HG03439 (cell line): ENCODE results near the gene ZNF576.
"Not testable (repeated sequence)": the region's sequence is repeated elsewhere in the genome, so short reads cannot be mapped to it uniquely, and the experiment has no call there.

ENCODE experiments used
- ATAC-seq: cut with Tn5 transposase; IDR thresholded peaks from one replicate; pipeline ENCODE4 v1.9.1; 2021; ENCODE audit warnings: mild to moderate bottlenecking, moderate library complexity; ENCODE audit not compliant: unreplicated experiment

The ZNF576 gene

DNA sequence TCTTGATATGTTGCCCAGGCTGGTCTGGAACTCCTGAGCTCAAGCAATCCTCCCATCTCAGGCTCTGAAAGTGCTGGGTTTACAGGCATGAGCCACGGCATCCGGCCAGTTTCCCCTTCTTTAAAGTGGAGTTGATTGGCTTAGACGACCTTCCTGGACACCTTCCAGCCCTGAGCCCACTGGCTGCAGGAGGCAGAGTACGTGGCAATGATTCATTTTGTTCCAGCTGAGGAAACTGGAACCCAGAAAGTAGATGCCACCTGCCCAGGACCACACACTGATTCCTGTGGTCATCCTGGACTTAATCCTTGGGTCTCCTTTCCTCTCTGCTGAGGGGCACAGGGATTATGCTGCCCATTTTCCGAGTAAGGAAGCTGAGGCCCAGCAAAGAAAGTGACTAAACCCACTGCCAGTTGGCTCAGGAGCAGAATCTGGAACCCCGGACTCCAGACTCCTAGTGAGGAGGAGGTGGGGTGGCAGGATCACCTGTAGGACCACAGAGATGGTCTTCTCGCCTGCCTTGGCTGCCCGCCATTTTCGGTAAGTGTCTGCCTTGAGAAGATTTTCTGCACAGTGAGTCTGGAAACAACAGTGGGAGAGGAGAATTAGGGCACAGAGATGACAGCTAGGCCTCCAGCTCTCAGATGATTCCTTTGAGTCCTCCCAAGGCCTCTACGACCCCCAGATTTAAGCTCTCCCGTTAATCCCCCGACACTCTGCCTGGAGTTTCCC, 21.8 kb upstream of the ZNF576 start:
- no peak for ATAC-seq

DNA sequence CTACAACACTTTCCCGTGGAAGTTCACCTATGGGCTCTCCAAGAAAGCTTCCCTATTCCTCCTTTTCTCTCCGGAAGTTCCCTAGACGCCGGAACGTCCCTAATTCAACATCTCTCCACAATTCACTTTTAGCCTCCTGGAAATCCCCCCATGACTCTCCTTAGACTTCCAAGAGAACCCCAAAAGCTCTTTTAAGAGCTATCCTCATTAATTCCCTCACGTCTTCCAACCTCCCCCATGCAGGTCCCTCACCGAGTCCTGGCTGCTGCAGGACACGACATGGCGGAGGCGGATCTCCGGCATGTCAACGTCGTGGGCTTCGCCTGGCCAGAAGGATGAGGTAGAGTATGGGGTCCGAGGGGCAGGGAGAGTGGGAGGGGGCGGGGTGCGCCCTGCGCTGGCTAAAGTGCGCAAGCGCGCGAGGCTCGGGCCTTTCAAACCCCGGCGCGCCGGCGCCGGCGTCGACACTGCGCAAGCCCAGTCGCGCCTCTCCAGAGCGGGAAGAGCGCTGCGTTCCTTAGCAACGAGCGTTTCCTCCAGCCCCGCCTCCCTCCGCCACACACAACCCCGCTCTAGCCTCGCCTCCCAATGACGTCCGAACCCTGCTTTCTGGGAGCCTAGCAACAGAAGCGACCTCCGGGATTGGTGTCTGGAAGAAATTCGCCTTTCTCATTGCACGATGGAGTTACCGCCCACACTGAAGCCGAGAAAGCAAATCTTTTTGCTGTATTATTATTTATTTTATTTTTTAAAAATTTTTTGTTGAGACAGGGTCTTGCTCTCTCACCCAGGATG, 21.0 kb upstream of the ZNF576 start, which contains the start of the genes PINLYP and XRCC1:
TSS of gene PINLYP (plus strand) at position 646 of the 795 bp plus-strand sequence. CDS start 1,391 bp downstream, outside the sequence.
TSS of gene XRCC1 (minus strand) at position 372 of the 795 bp plus-strand sequence. CDS start at position 303, 69 bp downstream.
- ATAC-seq = peak; percentile 93

DNA sequence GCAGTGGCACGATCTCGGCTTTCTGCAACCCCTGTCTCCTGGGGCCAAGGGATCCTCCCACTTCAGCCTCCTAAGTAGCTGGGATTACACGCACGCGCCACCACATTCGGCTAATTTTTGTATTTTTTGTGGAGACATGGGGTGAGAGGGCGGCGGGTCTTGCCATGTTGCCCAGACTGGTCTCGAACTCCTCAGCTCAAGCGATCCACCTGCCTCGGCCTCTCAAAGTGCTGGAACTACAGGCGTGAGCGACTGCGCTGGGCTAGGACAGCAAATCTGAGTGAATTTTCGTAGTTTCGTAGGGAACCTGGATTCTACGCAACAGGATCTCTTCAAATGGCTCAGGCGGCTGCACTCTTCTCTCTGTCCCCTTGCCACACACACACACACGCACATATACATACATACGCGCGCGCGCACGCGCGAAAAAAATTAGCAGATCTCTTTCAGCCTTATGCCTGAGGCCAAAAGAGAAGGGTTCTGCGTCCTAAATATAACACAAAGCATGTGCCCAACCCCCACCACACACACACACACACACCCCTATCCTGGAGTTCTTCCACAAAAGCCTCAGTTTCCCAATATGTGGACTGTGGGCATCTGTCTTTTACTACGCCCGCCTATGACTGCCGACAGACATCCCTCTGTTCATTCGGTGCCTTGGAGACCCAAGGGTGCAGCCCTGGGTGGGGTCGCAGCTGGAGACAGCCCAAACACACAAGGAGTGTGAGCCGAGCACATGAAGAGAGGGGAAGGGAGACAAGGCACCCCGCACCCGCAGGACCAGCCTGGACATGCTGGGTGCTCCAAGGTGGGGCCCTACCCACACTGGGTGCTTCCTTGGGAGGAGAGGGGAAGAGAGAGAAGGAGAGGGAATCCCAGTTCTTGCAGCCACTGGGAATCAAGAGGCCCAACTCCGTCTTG, 20.2 kb upstream of the ZNF576 start:
- peak; percentile 5 for ATAC-seq

DNA sequence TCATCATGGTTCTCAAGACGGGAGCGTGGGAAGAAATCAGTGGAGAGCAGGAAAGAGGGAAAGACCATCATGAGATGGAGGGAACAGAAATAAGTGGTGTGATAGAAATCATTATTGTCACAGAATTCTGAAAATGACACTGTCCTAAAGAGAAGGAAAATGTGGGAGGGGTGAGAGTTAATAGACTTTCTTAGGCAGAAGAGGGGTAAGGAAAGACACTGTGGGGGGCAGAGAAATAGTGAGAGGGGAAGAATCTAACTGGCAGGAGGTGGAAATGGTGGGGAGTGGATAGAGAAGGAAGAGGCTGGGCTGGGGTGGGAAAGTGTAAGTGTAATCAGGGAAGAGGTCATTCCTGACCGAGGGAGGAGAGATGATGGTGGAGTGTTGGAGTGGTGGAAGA, 17.6 kb upstream of the ZNF576 start:
- no peak for ATAC-seq

DNA sequence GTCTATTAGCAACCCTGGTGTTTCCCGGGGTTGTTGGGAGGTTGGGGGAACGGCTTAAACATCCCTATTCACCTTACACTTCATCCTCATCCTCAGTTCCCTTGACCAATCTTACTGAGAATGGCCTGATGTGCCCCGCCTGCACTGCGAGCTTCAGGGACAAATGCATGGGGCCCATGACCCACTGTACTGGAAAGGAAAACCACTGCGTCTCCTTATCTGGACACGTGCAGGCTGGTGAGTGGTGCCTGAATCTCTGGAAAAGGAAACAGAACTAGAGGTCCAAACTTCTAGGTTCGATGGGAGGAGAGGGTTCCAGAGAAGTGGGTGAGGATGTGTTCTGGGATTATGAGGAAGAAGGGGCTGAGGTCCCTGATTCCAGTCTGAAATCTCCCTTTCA, 14.9 kb upstream of the ZNF576 start:
- ATAC-seq = no peak

DNA sequence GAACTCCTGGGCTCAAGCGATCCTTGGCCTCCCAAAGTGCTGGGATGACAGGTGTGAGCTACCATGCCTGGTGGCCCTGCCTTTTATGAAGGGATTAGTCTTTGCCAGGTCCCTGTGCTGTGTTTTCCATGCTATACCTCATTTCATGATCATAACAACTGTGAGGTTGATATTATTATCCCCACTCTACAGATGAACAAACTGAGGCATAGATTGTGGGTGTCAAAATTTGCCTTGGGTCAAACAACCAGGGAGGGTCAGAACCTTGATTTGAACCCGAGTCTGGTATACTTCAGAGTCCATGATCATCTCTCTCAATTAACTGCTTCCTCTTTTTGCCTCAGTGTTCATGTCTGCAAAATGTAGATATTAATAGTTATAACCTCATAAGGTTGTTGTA, 13.9 kb upstream of the ZNF576 start:
- ATAC-seq = no peak

DNA sequence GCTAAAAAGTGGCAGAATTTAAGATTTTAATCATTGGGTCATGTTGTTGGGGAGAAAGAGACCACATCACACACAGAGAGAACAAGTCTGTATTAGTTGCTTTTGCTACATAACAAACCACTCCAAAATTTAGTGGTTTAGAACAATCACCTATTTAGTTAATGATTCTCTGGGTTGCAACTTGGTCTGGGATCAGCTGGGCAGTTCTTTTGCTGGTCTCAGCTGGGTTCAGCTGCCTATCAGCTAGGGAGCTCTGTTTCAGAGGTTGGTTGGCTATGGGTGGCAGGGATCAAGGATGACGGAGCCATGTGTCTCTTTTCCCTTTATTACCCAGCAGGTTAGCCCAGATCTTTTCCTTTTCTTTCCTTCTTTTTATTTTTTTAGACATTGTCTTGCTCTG, 11.9 kb upstream of the ZNF576 start:
- ATAC-seq = no peak

DNA sequence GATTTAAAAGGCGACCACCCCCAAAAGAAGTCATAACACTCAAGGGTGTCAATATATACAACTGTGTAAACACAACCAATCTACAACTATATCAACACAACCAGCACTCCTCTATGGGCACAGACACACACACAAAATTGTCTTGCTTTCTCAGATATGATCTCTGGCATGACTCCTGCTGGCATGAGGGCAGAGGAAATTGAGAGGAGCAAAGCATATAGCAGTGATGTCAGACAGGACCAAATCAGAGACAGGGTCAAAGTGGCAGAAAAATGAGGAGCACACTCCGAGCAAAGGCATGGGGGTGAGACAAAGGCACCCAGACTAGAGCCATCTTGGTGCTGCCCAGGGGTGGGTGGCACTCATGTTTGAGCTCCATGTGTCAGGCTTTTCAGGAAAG, 10.0 kb upstream of the ZNF576 start:
- no peak for ATAC-seq

DNA sequence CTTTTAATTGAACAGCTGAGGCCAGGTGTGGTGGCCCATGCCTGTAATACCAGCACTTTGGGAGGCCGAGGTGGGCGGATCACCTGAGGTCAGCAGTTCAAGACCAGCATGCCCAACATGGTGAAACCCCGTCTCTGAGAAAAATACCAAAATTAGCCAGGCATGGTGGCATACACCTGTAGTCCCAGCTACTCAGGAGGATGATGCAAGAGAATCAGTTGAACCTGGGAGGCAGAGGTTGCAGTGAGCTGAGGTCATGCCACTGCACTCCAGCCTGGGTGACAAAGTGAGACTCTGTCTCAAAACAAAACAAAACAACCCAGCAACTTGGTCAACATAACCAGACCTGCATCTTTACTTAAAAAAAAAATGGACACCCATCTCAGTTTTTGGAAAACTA, 9.4 kb upstream of the ZNF576 start:
- not testable (repeated sequence) for ATAC-seq

DNA sequence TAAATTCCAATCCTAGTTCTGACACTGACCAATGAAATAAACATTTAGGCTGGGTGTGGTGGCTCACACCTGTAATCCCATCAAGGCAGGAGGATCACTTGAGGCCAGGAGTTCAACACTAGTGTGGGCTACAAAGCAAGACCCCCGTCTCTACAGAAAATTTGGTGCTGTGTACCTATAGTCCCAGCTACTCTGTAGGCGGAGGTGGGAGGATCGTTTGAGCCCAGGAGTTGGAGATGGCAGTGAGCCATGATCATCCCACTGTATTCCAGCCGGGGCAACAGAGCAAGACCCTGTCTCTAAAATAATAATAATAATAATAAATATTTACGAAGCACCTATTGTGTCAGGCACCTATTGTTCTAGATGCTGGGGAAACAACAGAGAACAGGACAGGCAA, 7.1 kb upstream of the ZNF576 start:
- ATAC-seq = no peak

DNA sequence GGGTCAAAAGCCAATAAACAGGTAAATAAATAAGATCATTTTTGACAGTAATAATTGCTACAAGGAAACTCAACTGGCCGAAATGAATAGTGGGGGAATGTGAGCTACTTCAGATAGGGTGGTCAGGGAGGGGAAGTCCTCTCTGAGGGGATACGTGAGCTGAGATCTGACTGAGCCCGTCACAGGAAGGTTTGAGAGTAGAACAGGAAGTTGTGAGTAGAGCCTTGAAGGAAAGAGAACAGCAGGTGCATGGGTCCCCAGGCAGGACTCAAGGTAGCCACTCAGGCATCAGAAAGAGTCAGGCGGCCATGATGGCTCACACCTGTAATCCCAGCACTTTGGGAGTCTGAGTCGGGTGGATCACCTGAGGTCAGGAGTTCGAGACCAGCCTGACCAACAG, 6.7 kb upstream of the ZNF576 start:
- ATAC-seq = no peak

DNA sequence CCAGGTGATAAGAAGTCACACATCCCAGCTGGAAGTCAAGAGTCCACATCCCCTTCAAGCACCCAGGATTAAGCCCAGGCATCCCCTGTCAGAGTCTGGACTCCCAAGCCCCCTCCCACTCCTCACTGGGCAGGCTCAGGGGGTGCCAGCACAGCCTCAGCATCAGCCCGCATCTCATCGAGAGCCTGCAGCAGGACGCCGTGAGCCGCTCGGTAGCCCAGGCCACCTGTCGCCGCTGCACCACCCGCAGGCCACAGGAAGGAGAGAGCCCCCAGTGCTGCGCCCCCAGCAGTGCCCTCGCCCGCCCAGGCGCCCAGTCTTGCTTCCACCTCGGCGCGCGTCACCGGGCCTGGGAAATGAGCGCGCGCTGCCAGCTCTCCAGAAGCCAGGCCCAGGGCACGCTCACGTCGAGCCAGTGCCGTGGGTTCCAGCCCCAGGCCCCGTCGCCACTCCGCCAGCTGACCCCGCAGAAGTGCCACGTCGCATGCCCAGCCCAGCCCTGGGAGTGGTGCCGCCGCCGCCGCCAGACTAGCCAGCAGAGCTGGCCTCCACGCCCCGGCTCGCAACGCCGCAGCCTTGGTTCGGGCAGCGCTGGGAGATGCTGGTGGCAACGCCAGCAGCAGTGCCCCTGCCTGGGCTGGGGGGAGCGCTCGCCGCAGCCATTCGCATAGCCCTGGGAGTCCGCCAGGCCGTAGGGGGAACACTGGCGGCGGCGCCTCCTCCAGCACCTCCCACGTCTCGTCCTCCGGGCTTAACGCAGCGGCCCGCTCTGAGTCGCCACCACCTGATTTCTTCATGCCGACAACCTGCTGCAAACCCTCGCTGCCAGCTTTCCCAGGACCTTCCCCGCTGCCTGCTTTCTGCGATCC, 4.3 kb upstream of the ZNF576 start:
- no peak for ATAC-seq

DNA sequence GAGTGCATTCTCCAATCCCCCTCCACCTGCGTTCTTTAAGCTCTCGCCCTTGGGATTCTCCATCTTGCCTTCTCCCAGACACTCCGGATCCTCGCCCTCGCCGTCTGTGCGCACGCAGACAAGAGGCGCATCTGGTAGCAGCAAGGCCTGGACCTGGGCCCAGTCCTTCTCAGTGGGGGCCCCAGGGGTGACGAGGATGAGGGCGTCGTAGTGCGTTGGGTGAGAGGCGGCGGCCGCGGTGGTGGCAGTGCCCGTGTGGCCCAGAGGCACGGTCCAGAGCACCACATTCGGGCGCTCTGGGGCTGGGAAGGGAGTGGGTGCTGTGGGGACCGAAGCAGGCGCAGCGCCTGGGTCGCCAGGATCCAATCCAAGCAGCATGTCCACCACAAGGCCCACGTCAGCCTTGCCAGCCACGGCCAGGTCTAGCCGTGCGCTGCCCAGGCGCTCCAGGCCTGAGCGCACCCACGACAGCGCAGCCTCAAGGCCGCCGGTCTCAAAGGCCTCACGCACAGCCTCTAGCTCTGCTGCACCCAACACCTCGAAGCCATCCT, 3.5 kb upstream of the ZNF576 start:
- ATAC-seq = no peak

DNA sequence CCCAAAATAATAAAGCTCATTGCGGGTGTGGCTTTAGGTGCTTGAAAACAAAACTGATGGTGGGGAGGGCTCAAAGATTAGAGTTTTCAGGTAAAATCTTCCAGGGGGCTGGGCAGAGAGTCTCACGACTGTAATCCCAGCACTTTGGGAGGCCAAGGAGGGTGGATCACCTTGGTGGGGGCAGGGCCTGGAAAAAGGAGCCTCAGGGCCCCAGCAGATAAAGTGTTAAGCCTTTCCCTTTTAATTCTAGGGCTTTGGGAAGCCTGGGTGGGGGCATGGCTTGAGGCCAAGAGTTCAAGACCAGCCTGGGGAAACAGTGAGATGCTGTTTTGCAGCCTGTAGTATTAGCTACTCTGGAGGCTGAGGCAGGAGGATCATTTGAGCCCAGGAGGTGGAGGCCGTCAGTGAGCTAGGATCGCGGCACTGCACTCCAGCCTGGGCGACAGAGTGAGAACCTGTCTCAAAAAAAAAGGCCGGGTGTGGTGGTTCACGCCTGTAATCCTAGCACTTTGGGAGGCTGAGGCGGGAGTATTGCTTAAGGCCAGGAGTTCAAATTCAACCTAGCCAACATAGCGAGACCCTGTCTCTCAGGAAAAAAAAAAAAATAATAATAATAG, 2.2 kb upstream of the ZNF576 start:
- ATAC-seq = no peak

DNA sequence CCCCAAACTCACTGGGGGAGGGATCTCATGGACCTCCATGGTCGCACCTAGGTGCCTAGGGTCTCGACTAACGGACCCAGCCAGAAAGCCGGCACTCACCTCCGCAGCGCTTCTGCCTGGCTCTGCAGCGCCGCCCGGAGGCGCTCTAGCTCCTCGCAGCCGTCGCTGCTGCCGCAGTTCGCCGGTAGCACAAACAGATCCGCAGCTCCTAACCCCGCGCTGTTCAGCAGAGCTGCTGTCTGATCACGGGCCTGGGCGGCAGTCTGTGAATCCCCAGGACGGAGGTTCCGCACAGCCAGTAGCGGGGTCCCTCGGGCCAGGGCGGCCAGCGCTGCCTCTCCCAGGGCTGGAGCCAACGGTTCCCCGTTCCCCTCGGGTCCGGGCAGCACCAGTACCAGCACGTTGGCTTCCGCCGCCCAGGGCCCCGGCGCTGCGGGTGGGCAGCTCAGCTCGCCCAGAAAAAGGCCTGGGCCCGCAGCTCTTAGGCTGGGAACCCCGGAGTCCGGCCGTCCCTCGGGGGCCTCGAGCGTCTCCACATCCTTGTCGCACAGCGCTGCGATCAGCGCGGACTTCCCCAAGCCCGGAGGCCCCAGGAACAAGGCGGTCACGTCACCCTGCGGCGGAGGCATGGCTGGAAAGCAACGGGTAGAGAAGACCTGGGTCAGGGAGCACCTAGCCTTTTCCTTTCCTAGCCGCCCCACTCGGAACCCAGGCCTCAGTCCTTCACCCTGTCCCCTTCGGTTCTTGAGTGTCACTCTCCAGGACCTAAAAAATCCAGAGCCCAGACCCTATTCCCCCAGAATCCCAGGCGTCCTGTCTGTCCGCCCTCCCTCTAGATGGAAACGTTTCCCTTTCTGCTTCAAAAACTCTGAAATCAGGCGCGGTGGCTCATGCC, 1.4 kb upstream of the ZNF576 start:
- ATAC-seq = no peak

DNA sequence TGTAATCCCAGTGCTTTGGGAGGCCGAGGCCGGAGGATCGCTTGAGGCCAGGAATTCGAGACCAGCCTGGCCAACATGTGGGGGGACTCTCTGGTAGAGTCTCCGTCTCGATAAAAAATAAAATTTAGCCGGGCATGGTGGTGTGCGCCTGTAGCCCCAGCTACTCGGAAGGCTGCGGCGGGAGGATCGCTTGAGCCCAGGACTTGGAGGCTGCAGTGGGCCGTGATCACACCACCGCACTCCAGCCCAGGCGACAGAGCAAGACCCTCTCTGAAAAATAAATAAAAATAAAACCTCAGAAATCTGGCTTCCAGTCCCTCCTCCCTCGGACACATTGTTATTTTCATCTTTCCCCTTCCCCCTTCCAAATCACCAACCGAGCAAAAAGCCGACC, 793 bp upstream of the ZNF576 start:
- ATAC-seq = peak; percentile 10

DNA sequence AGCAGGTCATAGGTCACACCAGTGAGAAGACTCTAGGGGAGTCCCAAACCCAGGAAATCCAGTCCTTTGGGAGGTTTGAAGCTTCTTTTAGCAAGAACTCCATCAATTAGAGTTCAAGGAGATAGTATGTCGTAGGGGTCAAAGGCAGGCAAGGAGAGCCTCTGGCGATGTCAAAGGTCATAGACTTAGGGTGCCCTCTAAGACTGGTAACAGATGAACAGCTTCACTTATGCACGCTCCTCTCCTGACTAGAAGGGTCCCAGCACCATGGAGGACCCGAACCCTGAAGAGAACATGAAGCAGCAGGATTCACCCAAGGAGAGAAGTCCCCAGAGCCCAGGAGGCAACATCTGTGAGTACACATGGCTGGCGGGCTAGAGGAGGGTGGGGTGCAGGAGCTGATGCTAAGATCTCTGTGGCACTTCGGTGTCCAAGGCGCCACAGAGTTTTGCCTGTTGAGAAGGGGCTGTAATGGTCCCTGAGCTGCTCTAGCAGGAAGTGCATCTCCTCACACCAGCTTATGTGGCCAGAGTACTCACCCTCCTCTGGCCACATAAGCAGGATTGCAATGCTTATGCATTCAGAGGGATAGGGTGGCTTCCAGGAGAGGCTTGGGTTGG, 557 bp downstream of the ZNF576 start:
- ATAC-seq = no peak

DNA sequence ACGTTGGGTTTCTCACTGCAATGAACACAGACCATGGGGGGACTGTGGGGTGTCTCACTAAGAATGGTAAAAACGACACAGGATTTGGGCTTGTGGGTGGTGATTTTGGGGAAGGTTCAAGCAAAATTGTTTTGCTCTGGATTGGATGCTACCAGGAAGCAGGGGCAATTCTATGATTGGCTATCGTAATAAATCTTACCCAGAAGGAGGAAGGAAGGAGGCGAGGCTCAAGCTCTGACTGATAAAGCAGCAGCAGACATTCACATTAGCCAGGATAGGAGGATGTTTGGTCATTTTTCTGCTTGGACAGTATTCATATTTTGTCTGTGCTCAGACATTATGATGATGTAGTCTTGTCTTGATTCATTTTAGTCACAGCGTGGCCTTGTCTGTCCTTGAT, 1.5 kb downstream of the ZNF576 start:
- ATAC-seq = no peak
